Left ventricle myocardium superior (tissue), 1 donor: ENCODE results near the gene PAXX. TPM values are rescaled to one million over a fixed set of nuclear protein-coding genes. Genes with fewer than 3 reads are reported as not detected.
"Not testable (repeated sequence)": the region's sequence is repeated elsewhere in the genome, so short reads cannot be mapped to it uniquely, and the experiment has no call there.

Experiments used
- ATAC-seq: fragments of 200-7000 bp; cut with Tn5 transposase; one replicate; pipeline ENCODE4 v1.9.1; 2020; ENCODE audit warnings: mild to moderate bottlenecking, moderate library complexity
- DNase-seq: peaks from one replicate; pipeline ENCODE4 v3.0.0-alpha.2; 2020
- intact Hi-C: fragments of 100-400 bp; cut with micrococcal nuclease; formaldehyde crosslinking; loops from one replicate; pipeline ENCODE4 v1.11.0; 2022
- total RNA-seq: library from RNA; stranded (reverse); fragmentation: NEBNext Ultra II Directional; extraction: Animal tissue kit (Norgen Biotek cat#: 25700); gene quantifications from one replicate; pipeline ENCODE4 v1.2.1, GENCODE V29; 2021
- donor health status: DM: no; HTN: yes; CAD: no; lungs with severe emphysema.

The PAXX gene
- total RNA-seq, 1 donor from 2014 or later: 23.9 TPM

- intact Hi-C loops: no loop called here
- DNase-seq (no peak), ATAC-seq (no peak)
Measured at GRCh38 chr9:136995772-136996311, 3.6 kb downstream of the PAXX start.

GRCh38 chr9:136996361-136997292 is 4.4 kb downstream of the PAXX start, which contains the start of gene CLIC3:
TSS of gene CLIC3 (minus strand) at chr9:136996568. CDS start at chr9:136996543, 25 bp downstream.
- intact Hi-C loops: no loop called here
- no peak for ATAC-seq

GRCh38 chr9:136997371-136997770 is 5.1 kb downstream of the PAXX start:
- ATAC-seq: no peak
- intact Hi-C loops: no loop called here
- no peak for DNase-seq

More at GRCh38 chr9:136996361-136997292, 4.4 kb downstream of the PAXX start, which contains the start of gene CLIC3:
- no peak for DNase-seq

GRCh38 chr9:136997830-136998234 is 5.6 kb downstream of the PAXX start:
- intact Hi-C loops: no loop called here

GRCh38 chr9:137000177-137000930 is 8.1 kb downstream of the PAXX start:
- intact Hi-C loops: no loop called here
- DNase-seq (no peak), ATAC-seq (no peak)

More at GRCh38 chr9:136997830-136998234, 5.6 kb downstream of the PAXX start:
- ATAC-seq (no peak), DNase-seq (no peak)

GRCh38 chr9:137001857-137002645 is 9.8 kb downstream of the PAXX start:
- ATAC-seq (no peak), DNase-seq (no peak)
- intact Hi-C loops: no loop called here

GRCh38 chr9:137002646-137003041 is 10.4 kb downstream of the PAXX start:
- intact Hi-C loops: no loop called here
- no peak for ATAC-seq
- DNase-seq: no peak

- ATAC-seq, DNase-seq, intact Hi-C loops: not testable (repeated sequence)
Measured at GRCh38 chr9:137004285-137004684, 12.1 kb downstream of the PAXX start.

GRCh38 chr9:137006116-137007003 is 14.1 kb downstream of the PAXX start:
- intact Hi-C loops: no loop called here
- ATAC-seq (no peak), DNase-seq (no peak)

- intact Hi-C loops: no loop called here
- no peak for DNase-seq
- peak; percentile 12 for ATAC-seq
Measured at GRCh38 chr9:137007108-137007815, 15.0 kb downstream of the PAXX start.

GRCh38 chr9:137007816-137008270 is 15.6 kb downstream of the PAXX start:
- DNase-seq: no peak
- intact Hi-C loops: no loop called here
- ATAC-seq: no peak

- intact Hi-C loops: no loop called here
- ATAC-seq: no peak
- no peak for DNase-seq
Measured at GRCh38 chr9:137008312-137008711, 16.1 kb downstream of the PAXX start.

GRCh38 chr9:137009217-137009616 is 17.0 kb downstream of the PAXX start:
- ATAC-seq (no peak), DNase-seq (no peak)
- intact Hi-C loops: no loop called here

GRCh38 chr9:137009938-137010732 is 17.9 kb downstream of the PAXX start:
- DNase-seq (no peak), ATAC-seq (no peak)
- intact Hi-C loops: no loop called here

- intact Hi-C loops: no loop called here
- no peak for DNase-seq
- no peak for ATAC-seq
Measured at GRCh38 chr9:137011156-137011555, 18.9 kb downstream of the PAXX start.

- no peak for ATAC-seq
- no peak for DNase-seq
- intact Hi-C loops: no loop called here
Measured at GRCh38 chr9:137011907-137012675, 19.9 kb downstream of the PAXX start.
